GM11168 (cell line): Measurements from ENCODE around the gene SAMD4B.
"Not testable (repeated sequence)": the region's sequence is repeated elsewhere in the genome, so short reads cannot be mapped to it uniquely, and the experiment has no call there.

Source experiments
- in situ Hi-C: fragments of 300-500 bp; cut with MboI; formaldehyde crosslinking; loops from one replicate; pipeline ENCODE4 v1.12.0; 2022; ENCODE audit warnings: low sequenced_read_pairs; ENCODE audit not compliant: unreplicated experiment

The SAMD4B gene

GRCh38 chr19:39332738-39333137 lies 9.5 kb upstream of the SAMD4B start:
- in situ Hi-C loops: loop anchor here (10.0 kb wide), 1 partner anchor 378 kb away; no protein-coding TSS in a partner anchor

- in situ Hi-C loops: loop anchor here (10.0 kb wide), 1 partner anchor 379 kb away; no protein-coding TSS in a partner anchor
These were observed 8.7 kb upstream of the SAMD4B start for GRCh38 chr19:39333507-39333906.

- in situ Hi-C loops: loop anchor here (10.0 kb wide), 1 partner anchor 380 kb away; no protein-coding TSS in a partner anchor
These were observed 7.7 kb upstream of the SAMD4B start for GRCh38 chr19:39334444-39334976.

- in situ Hi-C loops: loop anchor here (10.0 kb wide), 1 partner anchor 380 kb away; no protein-coding TSS in a partner anchor
These were observed 7.1 kb upstream of the SAMD4B start for GRCh38 chr19:39335168-39335548.

GRCh38 chr19:39336483-39336882 lies 5.7 kb upstream of the SAMD4B start:
- in situ Hi-C loops: loop anchor here (10.0 kb wide), 1 partner anchor 382 kb away; no protein-coding TSS in a partner anchor

GRCh38 chr19:39339674-39340073 lies 2.5 kb upstream of the SAMD4B start:
- in situ Hi-C loops: loop anchor here (10.0 kb wide), 1 partner anchor 385 kb away; no protein-coding TSS in a partner anchor

- in situ Hi-C loops: not testable (repeated sequence)
These were observed 2.1 kb upstream of the SAMD4B start for GRCh38 chr19:39340156-39340555.

GRCh38 chr19:39341129-39341718 lies 997 bp upstream of the SAMD4B start:
- in situ Hi-C loops: no loop called here

GRCh38 chr19:39342647-39343305 lies 555 bp downstream of the SAMD4B start:
- in situ Hi-C loops: no loop called here

- in situ Hi-C loops: no loop called here
These were observed 3.7 kb downstream of the SAMD4B start for GRCh38 chr19:39345956-39346355.

GRCh38 chr19:39347332-39348164 lies 5.3 kb downstream of the SAMD4B start:
- in situ Hi-C loops: no loop called here

- in situ Hi-C loops: no loop called here
These were observed 7.1 kb downstream of the SAMD4B start for GRCh38 chr19:39349326-39349725.

- in situ Hi-C loops: no loop called here
These were observed 7.9 kb downstream of the SAMD4B start for GRCh38 chr19:39350156-39350555.

GRCh38 chr19:39351537-39352064 lies 9.4 kb downstream of the SAMD4B start:
- in situ Hi-C loops: no loop called here

- in situ Hi-C loops: no loop called here
These were observed 10.4 kb downstream of the SAMD4B start for GRCh38 chr19:39352381-39353255.

GRCh38 chr19:39355253-39355652 lies 13.0 kb downstream of the SAMD4B start:
- in situ Hi-C loops: no loop called here

GRCh38 chr19:39356073-39356472 lies 13.9 kb downstream of the SAMD4B start:
- in situ Hi-C loops: no loop called here

- in situ Hi-C loops: no loop called here
These were observed 14.4 kb downstream of the SAMD4B start for GRCh38 chr19:39356647-39357046.

GRCh38 chr19:39359026-39359425 lies 16.8 kb downstream of the SAMD4B start:
- in situ Hi-C loops: no loop called here
